Activated effector memory CD4-positive, alpha-beta T cell treated with anti-CD3 and anti-CD28 coated beads, Interleukin-2, amount 50 U/mL, for 16 hours (primary cell): ENCODE results near the gene COL4A3.

Source experiments
- DNase-seq: peaks from one replicate; pipeline ENCODE4 v3.0.0-alpha.2; 2020

Gene COL4A3

DNA sequence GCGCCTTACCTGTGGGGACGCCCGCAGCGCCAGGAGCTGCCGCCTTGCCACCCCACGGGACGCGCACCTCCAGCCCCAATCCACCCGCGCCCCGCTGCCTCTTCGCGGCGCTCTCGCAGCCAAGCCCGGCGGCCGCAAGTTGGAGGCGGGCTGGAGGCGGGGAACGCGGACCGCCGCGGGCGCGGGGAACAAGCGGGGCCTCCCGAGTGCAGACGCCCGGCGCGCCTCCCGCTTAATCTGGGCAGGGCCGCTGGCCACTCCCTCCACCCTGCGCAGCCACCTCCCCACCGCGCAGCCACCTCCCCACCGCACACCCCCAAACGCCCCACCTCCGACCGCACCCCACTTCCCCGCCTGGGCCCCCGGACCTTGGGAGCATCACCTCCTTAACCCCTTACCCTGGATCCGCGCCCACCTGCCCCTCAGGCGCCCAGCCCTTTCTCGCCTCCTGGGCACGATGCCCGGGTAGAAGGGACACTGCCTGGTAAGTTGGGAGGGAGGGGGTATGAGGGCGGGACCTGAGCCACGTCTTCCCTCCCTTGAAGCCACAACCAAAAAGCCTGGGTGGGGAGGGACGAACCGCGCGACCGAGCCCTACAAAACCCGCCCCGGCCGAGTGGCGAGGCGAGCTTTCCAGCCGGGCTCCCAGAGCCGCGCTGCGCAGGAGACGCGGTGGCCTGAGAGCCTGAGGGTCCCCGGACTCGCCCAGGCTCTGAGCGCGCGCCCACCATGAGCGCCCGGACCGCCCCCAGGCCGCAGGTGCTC lies at the start of gene COL4A3, which contains the start of gene COL4A4:
COL4A3 (plus strand) TSS at position 627 of the 765 bp plus-strand sequence; CDS start at position 730, 103 bp downstream.
COL4A4 (minus strand) TSS at position 208 of the 765 bp plus-strand sequence. CDS start 16,722 bp downstream, outside the sequence.
- DNase-seq = no peak

DNA sequence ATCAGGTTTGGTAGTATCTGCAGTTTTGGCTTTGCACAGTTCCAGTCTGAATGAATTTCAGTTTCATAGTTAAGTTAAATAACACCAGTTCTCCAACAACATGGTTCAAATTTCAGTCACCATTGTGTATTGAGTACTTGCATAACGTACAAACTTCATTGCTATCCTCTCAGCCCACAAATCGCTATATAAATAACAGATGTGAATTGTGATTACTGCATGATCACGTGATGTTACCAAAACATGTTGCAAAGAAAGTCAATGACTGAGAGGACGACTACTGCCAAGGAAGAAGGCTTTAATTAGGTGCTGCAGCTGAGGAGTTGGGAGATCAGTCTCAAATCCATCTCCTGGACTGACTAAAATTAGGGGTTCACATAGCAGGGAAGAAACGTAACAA lies 48.7 kb upstream of the COL4A3 start:
- DNase-seq = no peak

DNA sequence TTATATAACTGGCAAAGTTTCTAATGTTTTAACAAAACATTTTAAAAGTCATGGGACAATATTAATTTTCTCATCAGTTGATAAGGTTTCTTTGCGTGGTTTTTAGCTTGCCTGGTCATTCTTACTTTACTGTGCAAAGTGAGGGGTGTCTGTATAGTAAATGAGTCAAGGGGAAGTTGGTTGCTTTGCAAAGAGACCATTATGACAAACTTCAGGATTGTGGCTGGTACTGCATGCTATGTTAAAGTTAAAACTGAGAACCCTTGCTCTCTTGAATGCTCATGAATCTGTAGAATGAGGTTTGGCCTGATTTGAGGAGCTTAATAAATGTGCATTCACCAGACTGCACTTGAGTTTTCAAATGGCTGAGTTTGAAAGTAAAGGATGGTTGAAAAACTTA lies 47.4 kb upstream of the COL4A3 start:
- no peak for DNase-seq

DNA sequence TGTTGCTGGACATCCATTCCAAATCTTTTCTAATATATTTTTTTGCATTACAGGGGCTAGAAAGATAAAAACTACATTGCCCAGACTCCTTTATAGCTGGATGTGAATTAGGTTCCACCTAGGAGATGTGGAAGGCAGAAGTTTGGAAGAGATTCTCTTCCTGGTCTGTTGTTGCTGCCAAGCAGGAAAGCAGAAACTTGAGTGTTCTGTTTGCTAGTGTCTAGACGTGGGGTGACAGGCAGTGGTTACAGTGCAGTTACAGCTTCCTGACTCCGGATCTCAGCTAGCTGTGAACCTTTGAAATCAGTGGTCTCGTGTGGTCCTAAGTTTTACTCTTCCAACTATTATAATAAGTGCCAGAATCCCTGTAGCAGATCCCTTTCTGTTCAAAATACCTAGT lies 46.6 kb upstream of the COL4A3 start:
- no peak for DNase-seq

DNA sequence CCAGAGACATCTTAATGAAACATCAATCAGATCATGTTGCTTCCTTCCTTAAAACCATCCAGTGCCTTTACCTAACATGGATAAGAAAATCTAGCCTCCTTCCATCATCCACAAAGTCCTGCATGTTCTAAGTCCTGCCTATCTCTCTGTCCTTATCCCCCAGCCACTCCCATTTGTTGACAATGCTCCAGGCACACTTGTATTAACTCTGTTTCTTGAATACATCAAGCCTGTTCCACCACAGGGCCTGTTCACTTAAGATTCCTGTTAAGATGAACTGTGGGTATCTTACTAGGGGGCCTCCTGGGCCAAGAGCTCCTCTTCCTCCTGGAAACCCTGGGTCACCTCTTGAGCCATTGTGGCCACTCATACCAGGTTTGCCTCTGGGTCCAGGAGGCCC lies 46.1 kb upstream of the COL4A3 start:
- no peak for DNase-seq

DNA sequence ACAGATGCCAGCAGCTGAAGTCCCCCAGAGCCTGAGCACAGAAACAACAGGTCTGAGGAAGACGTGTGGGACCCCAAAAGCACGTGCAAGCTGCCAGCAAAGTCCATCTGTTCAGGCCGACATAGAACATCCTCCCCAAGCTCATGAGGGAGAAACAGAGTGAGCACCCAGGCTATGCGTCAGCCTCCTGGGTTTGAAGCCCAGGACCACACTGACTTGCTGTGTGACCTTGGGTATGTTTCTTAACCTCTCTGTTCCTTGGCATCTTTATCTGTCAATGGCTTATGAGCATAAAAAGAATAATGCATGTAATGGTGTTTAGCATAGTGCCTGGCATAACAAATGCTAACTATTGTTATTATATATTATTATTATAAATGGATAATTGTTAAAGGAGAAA lies 40.7 kb upstream of the COL4A3 start:
- DNase-seq = no peak

- no peak for DNase-seq
Measured at GRCh38 chr2:227124811-227125210, 39.6 kb upstream of the COL4A3 start.

DNA sequence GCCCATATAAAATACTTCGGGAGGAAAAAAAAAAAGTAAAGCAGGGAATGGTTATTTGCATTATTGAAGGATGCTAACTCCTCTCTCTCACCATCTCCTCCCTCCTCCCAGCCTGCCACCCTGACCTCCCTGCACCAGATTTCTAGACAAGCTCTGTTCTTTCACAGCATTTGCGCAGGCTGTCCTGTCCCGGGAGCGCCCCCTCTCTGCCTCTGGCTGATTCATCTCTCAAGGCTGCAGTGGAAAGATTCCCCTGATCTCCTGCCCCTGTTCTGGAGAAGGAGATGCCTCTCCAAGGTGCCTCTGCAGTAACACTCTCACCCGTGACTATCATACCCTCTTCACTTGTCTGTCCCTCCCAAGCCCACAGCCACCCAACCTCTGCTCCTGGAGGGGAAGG lies 38.9 kb upstream of the COL4A3 start:
- DNase-seq = no peak

DNA sequence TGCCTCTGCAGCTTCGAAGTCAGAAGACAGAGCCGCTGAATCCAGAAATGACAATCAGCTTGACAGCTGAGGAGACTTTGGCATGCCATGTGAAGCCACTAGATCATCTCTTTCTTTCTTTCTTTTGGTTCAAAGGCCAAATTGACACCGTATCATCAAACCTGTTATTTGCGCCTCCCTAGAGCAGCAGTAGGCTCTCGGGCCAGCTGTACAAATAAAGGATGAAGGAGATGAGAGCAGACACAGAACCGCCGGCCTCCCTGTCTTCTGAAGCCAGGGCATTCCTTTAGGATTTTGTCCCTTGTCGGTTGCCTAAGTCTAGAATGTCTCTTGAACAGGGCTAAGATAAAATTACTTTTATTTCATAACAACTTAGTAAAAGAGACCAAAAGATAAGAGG lies 37.2 kb upstream of the COL4A3 start:
- DNase-seq = no peak

DNA sequence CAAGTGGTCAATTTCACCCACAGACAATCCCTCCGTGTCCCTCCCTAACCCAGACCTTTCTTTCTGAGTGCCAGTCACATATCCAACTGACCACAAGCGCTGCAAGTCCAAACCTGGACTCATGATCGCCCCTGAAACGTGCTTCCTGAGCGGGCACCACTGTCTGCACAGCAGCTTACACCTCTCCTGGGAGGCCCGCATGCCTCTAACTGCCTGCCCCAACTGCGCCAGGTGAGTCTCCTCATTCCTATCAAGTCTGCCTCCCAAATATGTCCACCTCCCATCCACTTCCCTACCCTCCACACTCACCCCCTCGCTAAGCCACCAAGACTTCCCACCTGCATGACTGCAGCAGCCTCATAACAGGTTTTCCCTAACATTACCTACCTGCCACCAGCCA lies 33.8 kb upstream of the COL4A3 start:
- DNase-seq = no peak

DNA sequence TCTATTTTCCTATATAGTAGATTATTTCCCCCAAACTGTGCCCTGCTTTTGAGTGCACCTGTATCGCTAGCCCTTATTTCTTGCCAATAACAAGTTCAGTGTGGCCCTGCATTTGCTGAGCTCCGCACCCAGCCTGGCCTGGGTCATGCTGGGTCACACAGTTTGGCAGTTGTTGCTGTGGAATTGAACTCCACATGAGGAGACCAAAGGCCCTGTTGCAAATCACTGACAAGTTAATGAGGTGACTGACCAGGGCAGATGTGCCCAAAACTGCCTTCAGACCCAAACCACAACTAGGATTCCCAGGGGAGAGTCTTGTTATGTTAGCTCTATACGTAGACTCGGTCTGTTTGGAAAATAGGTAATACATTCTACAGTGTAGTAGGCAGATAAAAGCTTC lies 31.4 kb upstream of the COL4A3 start:
- no peak for DNase-seq

DNA sequence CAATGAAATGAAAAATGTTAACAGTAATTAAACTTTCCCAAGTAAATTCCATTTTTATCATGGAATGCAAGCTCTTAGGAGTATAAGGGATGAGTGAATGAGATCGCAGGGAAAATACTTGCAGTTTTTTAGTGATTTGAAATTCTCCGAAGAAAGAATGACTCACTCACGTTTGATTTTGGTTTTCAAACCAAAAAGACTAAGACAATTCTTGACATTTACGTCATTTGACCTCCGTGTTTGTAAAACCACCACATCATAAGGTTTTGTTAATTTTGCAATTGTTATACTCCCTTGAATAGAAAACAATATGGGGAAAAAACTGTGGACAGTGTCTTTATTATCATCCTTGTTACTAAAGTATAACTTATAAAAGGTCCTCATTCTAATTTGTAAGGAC lies 29.8 kb upstream of the COL4A3 start:
- DNase-seq = no peak

DNA sequence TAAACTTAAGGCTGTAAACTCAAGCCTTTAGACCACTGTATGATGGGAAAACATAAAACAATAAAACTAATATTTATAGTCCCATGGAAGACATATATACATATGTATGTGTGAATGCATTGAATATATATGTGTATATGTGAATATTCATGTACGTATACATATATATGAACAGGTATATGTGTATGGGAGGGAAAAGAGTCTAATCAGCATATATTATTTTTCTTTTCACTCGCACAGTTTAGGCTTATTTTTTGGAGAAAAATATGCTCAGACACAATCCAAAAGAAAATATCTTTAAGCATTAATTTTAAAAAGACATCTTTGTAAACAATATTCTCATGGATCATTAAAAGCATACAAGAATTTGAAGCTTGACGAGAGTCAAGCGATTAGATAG lies 23.1 kb upstream of the COL4A3 start:
- no peak for DNase-seq

DNA sequence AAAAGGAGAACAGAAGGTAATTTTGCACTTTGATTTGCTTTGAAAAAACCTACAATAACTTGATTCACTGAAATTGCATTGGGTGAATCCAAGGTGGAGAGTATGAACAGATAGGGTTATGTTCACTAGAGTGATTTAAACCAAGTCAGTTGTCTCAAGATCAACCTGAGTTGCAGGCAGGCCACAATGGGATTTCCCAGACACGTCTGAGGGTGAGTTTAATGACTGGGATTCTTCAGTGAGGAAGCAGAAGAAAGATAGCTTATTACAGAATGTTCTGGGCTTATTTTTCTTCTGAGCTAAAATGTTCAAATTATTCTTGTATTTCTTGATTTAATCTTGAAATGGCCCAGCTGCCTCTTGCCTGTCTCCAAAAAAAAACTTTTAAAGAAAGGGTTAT lies 20.5 kb upstream of the COL4A3 start:
- no peak for DNase-seq

GRCh38 chr2:227146456-227146855 lies 18.0 kb upstream of the COL4A3 start:
- DNase-seq = no peak

- no peak for DNase-seq
Measured at GRCh38 chr2:227147023-227147422, 17.4 kb upstream of the COL4A3 start.

DNA sequence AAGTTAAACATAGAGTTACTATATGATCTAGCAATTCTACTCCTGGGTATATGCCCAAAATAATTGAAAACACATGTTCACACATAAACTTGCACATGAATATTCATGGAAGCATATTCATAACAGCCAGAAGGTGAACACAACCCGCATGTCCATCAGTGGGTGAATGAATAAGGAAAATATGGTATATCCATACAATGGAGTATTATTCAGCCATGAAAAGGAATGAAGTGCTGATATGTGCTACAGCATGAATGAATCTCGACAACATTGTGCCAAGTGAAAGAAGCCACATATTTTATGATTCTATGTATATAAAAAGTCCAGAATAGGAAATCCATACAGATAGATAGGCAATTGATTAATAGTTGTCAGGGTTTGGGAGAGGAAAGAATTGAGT lies 16.3 kb upstream of the COL4A3 start:
- no peak for DNase-seq

DNA sequence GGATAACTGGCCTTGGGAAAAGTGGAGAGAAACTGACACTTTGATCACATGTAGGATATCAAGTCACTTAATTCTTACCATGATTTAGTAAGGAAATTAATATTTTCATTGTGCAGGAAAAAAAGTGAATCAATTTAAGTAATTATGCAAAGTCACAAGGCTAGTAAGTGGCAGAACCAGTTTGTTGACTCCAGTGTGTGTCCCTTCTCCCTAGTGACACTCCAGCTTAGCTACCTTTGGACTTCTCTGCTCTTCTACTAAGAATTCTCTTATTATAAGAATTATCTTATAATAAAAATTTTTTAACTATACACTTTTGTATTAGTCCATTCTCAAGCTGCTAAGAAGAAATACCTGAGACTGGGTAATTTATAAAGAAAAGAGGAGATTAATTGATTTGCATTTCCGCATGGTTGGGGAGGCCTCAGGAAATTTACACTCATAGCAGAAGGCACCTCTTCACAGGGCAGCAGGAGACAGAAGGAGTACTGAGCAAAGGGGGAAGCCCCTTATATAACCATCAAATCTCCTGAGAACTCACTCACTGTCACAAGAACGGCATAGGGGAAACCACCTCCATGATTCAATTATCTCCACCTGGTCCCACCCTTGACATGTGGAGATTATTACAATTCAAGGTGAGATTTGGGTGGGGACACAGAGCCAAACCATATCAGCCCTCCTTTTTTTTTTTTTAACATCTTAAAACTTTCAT lies 14.0 kb upstream of the COL4A3 start:
- DNase-seq = no peak

- DNase-seq = no peak
Measured at GRCh38 chr2:227152093-227152766, 12.2 kb upstream of the COL4A3 start.

DNA sequence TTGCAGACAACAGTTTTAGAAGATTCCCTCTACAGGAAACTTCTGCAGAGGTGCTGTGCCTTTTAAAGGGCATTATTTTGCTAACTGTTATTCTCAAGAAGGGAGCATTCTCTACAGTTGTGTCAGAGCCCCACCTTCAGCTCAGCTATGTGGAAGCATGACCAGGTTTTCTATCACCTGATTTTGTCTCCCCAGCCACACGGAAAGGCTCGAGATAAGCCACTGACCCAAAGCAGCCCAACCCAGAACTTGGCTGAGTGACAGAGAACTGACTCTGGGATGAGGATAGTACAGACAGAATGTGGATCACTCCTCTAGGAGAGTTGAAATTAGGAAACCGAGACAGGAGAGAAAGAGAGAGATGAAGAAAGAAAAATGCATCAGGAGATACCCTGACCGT lies 11.1 kb upstream of the COL4A3 start:
- no peak for DNase-seq

- no peak for DNase-seq
Measured at GRCh38 chr2:227153758-227154486, 10.5 kb upstream of the COL4A3 start.

GRCh38 chr2:227154986-227155774 lies 9.2 kb upstream of the COL4A3 start:
- DNase-seq = no peak
